Stimulated activated CD8-positive, alpha-beta memory T cell treated with anti-CD3 and anti-CD28 coated beads, Interleukin-7, amount 100 ng/mL, for 4 hours (primary cell): ENCODE data around the gene SMYD3.
"Not testable (repeated sequence)": the region's sequence is repeated elsewhere in the genome, so short reads cannot be mapped to it uniquely, and the experiment has no call there.

ENCODE experiments used
- DNase-seq, 2 donors: peaks; one replicate each; pipeline ENCODE4 v3.0.0-alpha.2; 2020; ENCODE audit warnings: low read depth in 2 of 2

Gene SMYD3

GRCh38 chr1:246032984-246033383 lies 474.1 kb downstream of the SMYD3 start:
- no peak for DNase-seq

GRCh38 chr1:246032031-246032551 lies 475.0 kb downstream of the SMYD3 start:
- no peak for DNase-seq

- DNase-seq, result no peak
Observed at GRCh38 chr1:246029616-246030015, 477.5 kb downstream of the SMYD3 start.

- DNase-seq, result not testable (repeated sequence)
Observed at GRCh38 chr1:246024118-246024517, 483.0 kb downstream of the SMYD3 start.

GRCh38 chr1:246020211-246020954 lies 486.7 kb downstream of the SMYD3 start:
- no peak for DNase-seq

- no peak for DNase-seq
Observed at GRCh38 chr1:246018146-246018545, 488.9 kb downstream of the SMYD3 start.

- no peak for DNase-seq
Observed at GRCh38 chr1:246012341-246012740, 494.7 kb downstream of the SMYD3 start.

- DNase-seq, result no peak
Observed at GRCh38 chr1:246010386-246010785, 496.7 kb downstream of the SMYD3 start.

GRCh38 chr1:246008363-246008831 lies 498.7 kb downstream of the SMYD3 start:
- no peak for DNase-seq

- DNase-seq, result no peak
Observed at GRCh38 chr1:246005067-246005466, 502.0 kb downstream of the SMYD3 start.

GRCh38 chr1:246004301-246004700 lies 502.8 kb downstream of the SMYD3 start:
- no peak for DNase-seq

GRCh38 chr1:246003442-246003730 lies 503.7 kb downstream of the SMYD3 start:
- DNase-seq, result no peak

GRCh38 chr1:246002725-246003441 lies 504.2 kb downstream of the SMYD3 start:
- DNase-seq, result peak; percentile 66 to 70

- no peak for DNase-seq
Observed at GRCh38 chr1:246001837-246002230, 505.2 kb downstream of the SMYD3 start.

- DNase-seq, result no peak
Observed at GRCh38 chr1:246001142-246001836, 505.8 kb downstream of the SMYD3 start.

- DNase-seq, result no peak
Observed at GRCh38 chr1:246000638-246001015, 506.5 kb downstream of the SMYD3 start.

GRCh38 chr1:245999697-246000637 lies 507.1 kb downstream of the SMYD3 start:
- DNase-seq, result no peak

- DNase-seq, result no peak
Observed at GRCh38 chr1:245997471-245998258, 509.4 kb downstream of the SMYD3 start.

- no peak for DNase-seq
Observed at GRCh38 chr1:245996811-245997210, 510.3 kb downstream of the SMYD3 start.

- DNase-seq, result no peak
Observed at GRCh38 chr1:245995474-245995873, 511.6 kb downstream of the SMYD3 start.

GRCh38 chr1:245991266-245991665 lies 515.8 kb downstream of the SMYD3 start:
- no peak for DNase-seq
